ENCODE results near the gene TOPBP1. TPM values are rescaled to one million over a fixed set of nuclear protein-coding genes. Genes with fewer than 3 reads are reported as not detected.

Gene TOPBP1
- total RNA-seq, 4 donors from 2014 or later, result 8.6 to 31.1 (median 25.3) TPM

DNA sequence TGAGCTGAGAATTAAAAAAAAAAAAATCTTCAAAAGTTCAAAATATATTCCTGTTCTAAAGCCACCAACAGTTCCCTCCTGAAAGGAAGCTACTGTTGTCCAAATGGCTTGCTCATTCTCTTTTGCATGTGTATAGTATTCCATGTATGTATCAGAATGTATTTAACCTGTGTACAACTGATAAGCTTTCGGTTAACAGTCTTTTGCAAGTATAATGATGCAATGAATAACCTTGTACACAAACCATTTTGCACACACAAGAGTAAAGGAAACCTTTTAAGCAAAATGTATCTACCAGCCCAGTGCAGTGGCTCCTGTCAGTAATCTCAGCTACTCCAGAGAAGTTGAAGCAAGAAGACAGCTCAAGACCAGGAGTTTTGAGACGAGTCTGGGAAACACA is 32.6 kb downstream of the TOPBP1 start:
- H3K27ac ChIP-seq, result no peak overlapping the region
- H3K9me3 ChIP-seq, result no peaks in the 10 kb centered on the region
- no peaks in the 10 kb centered on the region for H3K27me3 ChIP-seq
- no peak for DNase-seq
- TF ChIP-seq, protein P1, sequence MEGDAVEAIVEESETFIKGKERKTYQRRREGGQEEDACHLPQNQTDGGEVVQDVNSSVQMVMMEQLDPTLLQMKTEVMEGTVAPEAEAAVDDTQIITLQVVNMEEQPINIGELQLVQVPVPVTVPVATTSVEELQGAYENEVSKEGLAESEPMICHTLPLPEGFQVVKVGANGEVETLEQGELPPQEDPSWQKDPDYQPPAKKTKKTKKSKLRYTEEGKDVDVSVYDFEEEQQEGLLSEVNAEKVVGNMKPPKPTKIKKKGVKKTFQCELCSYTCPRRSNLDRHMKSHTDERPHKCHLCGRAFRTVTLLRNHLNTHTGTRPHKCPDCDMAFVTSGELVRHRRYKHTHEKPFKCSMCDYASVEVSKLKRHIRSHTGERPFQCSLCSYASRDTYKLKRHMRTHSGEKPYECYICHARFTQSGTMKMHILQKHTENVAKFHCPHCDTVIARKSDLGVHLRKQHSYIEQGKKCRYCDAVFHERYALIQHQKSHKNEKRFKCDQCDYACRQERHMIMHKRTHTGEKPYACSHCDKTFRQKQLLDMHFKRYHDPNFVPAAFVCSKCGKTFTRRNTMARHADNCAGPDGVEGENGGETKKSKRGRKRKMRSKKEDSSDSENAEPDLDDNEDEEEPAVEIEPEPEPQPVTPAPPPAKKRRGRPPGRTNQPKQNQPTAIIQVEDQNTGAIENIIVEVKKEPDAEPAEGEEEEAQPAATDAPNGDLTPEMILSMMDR (IDR thresholded peaks at IDR 0.05), result no peak
- TF ChIP-seq POLR2A (IDR thresholded peaks at IDR 0.05), result no peak
- intact Hi-C loops (cut with DNase I), result no loop called here
- WGBS, 2 donors, result 87 to 90% methylated on average over 2 of the region's 2 CpGs
- H3K4me3 ChIP-seq, result no peak overlapping the region
- peaks cover 0 to 100% (median 10%) of the 10 kb centered on the region in 3 donors for H3K36me3 ChIP-seq
- H3K4me1 ChIP-seq, result no peaks in the 10 kb centered on the region

DNA sequence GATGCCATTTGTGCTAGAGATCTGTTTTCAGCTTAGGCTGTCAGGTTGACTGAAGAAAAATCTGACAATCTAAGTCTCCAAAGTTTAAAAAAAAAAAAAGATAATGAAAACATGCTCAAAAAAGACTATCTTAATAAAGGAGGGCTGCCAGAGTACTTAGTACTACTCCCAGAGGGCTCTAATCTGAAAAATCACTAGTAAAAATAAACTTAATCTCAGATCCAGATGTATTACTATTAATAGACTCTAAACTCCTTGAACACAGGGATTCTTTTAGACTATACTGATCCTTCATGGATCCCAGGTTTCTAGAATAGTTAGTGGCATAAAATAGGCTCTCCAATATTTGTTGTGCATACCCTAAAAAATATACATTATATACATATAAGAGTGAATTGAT is 34.0 kb downstream of the TOPBP1 start:
- DNase-seq, result no peak
- Histone ChIP-seq H3K27ac (no peak overlapping the region), H3K9me3 (no peaks in the 10 kb centered on the region), H3K36me3 (peaks cover 0 to 100% (median 10%) of the 10 kb centered on the region in 3 donors), H3K27me3 (no peaks in the 10 kb centered on the region), H3K4me3 (no peak overlapping the region), H3K4me1 (no peaks in the 10 kb centered on the region)
- TF ChIP-seq POLR2A (IDR thresholded peaks at IDR 0.05), result no peak
- TF ChIP-seq, protein P1 (IDR thresholded peaks at IDR 0.05), result no peak
- intact Hi-C loops (cut with DNase I), result no loop called here

DNA sequence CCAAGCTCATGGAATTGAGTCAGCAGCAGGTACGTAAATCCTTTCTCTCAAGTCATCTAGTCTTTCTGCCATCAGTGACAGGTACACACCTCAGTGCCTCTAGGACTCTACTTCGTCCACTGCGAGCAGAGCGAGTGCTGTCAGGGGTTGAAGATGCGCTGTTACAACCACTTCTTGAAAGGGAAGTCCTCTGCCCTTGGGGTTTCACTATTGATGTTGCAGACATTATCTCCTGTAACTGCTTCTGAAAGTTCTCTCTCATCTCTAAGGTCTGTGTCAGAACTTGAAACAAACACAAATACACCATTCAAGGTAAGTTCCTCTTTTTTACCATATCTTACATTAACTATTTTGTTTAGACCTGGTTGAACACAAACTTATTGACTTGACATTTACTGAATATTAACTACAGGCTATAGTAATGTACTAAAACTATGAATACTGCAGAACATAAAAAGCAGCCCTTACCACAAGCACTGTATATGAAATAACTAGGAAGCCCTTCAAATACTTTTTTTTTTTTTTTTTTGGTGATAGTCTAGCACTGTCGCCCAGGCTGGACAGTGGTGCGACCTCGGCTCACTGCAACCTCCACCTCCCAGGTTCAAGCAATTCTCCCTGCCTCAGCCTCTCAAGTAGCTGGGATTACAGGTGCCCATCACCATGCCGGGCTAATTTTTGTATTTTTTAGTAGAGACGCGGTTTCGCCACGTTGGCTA is 41.5 kb downstream of the TOPBP1 start:
- no peak for DNase-seq
- Histone ChIP-seq H3K36me3 (peaks cover 5 to 99% (median 39%) of the 10 kb centered on the region in 3 donors), H3K9me3 (no peaks in the 10 kb centered on the region), H3K27ac (no peak overlapping the region), H3K4me1 (no peaks in the 10 kb centered on the region), H3K4me3 (no peak overlapping the region), H3K27me3 (no peaks in the 10 kb centered on the region)
- no peak for TF ChIP-seq POLR2A (IDR thresholded peaks at IDR 0.05)
- TF ChIP-seq, protein P1 (IDR thresholded peaks at IDR 0.05), result no peak
- 89 to 91% methylated on average over 13 of the region's 13 CpGs for WGBS, 2 donors
- intact Hi-C loops (cut with DNase I), result no loop called here

DNA sequence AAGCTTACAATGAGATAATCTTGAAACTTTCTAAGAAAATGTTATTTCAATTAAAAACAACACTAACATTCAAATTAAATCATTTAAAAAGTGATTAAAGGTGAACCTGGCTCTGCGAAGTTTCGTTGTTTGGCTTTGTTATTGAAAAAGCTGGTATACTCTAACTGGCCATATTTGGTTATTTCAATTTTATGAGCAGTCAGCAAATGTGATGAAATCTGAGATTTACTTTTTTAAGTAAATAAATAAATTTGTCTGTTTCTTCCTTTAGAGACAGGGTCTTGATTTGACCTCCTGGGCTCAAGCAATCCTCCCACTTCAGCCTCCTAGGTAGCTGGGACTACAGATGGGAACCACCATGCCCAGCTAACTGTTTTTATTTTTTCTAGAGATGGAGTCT is 50.2 kb downstream of the TOPBP1 start:
- DNase-seq, result no peak
- H3K9me3 ChIP-seq, result no peaks in the 10 kb centered on the region
- TF ChIP-seq, protein P1 (IDR thresholded peaks at IDR 0.05), result no peak
- TF ChIP-seq POLR2A (IDR thresholded peaks at IDR 0.05), result no peak
- H3K4me3 ChIP-seq, result no peak overlapping the region
- H3K27me3 ChIP-seq, result no peaks in the 10 kb centered on the region
- no peaks in the 10 kb centered on the region for H3K4me1 ChIP-seq
- intact Hi-C loops (cut with DNase I), result no loop called here
- H3K27ac ChIP-seq, result no peak overlapping the region
- WGBS, 2 donors, result 87 to 93% methylated on average over 2 of the region's 2 CpGs
- H3K36me3 ChIP-seq, result peaks cover 0 to 98% (median 20%) of the 10 kb centered on the region in 3 donors

DNA sequence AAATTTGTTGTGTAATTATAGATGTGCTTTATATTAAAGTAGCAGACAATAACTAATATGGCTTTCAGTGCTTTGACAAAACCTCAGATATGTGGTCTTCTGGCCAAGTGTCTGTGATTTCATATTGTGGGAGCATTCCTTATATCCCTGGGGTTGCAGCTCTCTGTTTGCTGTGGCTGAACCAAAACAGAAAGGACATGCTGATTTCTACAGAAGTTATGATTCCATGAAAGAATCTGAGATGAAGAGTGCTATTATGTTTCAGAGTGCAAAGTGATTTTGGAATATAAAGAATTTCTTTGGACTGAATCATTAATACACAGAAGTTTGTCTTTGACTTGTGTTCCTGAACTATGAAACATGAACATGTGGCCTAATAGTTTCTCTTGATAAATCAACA is 51.7 kb downstream of the TOPBP1 start:
- Histone ChIP-seq H3K36me3 (peaks cover 0 to 96% (median 9%) of the 10 kb centered on the region in 3 donors), H3K4me3 (no peak overlapping the region), H3K4me1 (no peaks in the 10 kb centered on the region), H3K27ac (no peak overlapping the region), H3K9me3 (no peaks in the 10 kb centered on the region), H3K27me3 (no peaks in the 10 kb centered on the region)
- intact Hi-C loops (cut with DNase I), result no loop called here
- TF ChIP-seq POLR2A (IDR thresholded peaks at IDR 0.05), result no peak
- TF ChIP-seq, protein P1 (IDR thresholded peaks at IDR 0.05), result no peak
- DNase-seq, result no peak
